ENCODE measurements around the gene ASCC3.

Gene ASCC3

DNA sequence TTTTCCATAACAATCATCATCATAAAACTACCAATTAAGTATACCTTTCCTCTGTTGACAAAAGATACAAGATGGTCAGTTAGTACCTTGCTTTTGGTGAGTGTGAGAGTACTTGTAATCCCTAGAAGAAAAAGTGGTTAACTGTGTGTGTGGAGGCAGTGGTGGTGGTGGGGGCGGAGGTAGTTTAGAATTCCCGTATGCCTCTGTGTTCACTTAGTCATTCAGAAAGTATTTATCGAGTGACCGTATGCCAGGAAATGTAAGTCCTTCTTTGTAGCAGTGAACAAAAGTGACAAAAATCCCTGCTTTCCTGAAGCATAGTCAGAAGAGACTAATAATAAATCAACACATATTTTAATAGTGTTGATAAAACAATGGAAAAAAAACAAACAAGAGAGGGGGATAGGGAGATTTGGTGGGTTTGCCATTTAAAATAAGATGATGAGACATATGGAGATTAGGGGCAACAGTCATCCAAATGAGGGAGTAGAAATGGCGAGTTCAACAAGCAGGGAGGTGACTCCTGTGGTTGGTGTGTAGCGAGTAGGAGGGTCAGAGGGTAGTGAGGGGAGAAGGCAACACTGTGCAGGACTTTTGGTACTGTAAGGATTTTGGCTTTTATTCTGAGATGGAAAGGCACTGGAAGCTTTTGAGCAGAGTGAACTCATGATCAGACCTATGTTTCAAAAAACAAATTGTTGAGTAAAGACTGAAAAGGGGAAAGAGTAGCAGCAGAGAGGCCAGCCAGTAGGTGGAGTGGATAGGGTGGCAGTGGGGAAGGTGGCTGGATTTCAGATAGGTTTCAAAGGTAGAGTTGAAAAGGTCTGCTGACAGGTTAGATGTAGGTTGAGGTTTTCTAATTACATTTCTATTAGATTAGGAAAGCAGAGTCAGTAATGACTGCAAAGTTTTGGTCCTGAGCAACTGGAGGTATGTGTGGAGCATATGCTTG is 376.1 kb downstream of the ASCC3 start:
- DNase-seq (ENCODE audit: low spot score), result peak; percentile 49

- no peak for DNase-seq (ENCODE audit: low spot score)
Observed at GRCh38 chr6:100503043-100503705, 378.0 kb downstream of the ASCC3 start.

- DNase-seq (ENCODE audit: low spot score), result no peak
Observed at GRCh38 chr6:100493206-100493888, 387.8 kb downstream of the ASCC3 start.

DNA sequence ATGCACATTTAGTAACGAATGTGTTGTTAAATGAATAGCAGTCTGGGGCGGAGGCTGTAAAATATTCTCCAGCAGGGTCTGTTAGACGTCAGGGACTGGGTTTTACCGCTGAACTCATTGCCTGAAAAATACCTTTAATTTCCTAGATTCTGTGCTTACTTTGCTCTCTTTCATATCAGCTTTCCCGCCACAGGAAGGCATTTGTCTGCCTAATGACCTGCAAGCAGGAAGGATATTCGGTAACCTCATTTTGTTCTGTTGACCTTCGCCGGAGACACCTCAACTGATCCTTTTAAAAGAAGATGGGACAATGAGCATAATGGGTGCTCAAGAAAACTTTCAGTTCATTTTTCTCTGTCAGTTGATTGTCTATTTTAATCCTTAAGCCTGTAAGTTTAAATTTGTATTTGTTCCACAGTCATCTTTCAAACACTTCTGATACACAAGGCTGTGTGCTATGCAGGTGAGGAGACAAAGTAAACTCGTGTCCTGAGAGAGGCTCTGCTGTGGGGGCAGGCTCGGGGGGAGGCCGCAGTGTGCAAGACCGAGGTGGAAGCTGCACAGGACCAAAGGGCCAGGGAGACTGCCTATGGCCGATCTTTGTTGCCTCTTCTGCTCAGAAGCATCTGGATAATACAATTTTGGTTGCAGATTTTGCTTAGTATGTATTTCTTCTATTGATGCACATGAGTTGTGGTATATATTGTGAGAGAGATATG is 389.0 kb downstream of the ASCC3 start:
- DNase-seq (ENCODE audit: low spot score), result no peak

DNA sequence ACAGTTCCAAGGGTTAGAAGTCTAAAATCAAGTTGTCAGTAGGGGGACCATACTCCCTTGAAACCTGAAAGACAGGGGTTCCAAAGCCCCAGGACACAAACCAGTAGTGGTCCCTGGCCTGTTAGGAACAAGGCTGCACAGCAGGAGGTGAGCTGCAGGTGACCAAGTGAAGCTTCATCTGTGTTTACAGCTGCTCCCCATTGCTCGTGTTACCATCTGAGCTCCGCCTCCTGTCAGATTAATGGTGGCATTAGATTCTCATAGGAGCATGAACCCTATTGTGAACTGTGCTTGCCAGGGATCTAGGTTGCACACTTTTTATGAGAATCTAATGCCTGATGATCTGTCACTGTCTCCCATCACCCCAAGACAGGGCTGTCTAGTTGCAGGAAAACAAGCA is 391.1 kb downstream of the ASCC3 start:
- no peak for DNase-seq (ENCODE audit: low spot score)

DNA sequence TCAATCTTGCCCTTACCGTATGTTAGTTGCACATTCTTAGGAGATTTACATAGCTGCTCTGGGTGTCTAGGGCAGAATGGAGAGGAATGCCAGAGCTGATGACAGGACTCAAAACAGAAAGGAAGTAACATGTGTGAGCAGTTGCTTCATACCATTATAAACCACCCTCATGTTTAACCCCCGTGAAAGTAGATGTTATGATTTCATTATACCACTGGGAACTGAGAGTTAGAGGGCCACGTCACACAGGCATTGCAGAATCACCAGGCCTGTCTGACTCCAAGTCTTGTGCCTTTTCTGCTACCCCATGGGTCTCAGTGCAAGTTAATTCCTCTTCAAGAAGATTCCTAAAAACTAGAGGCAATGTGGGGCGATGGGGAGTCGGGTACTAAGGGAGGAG is 392.9 kb downstream of the ASCC3 start:
- DNase-seq (ENCODE audit: low spot score), result no peak

GRCh38 chr6:100487638-100488037 is 393.5 kb downstream of the ASCC3 start:
- DNase-seq (ENCODE audit: low spot score), result no peak

- DNase-seq (ENCODE audit: low spot score), result no peak
Observed at GRCh38 chr6:100485268-100485667, 395.9 kb downstream of the ASCC3 start.

DNA sequence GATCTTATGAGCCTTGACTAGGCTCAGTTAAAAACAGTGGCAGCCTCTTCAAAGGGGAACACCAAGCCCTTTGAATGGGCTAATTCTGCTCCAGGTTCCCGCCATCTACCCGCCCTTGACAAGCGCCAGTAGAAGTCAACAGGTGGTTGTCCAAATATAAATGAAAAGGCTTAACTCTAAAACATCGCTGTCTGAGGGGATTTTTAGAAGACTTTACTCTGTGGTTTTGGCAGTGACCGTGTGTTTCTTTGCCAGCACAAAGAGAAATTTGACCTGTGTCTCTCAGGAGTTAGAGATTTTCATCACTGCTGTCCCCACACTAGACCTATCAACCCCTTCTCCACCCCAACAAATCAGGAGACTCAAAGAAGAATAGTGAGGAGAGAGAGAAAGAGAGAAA is 396.7 kb downstream of the ASCC3 start:
- no peak for DNase-seq (ENCODE audit: low spot score)

DNA sequence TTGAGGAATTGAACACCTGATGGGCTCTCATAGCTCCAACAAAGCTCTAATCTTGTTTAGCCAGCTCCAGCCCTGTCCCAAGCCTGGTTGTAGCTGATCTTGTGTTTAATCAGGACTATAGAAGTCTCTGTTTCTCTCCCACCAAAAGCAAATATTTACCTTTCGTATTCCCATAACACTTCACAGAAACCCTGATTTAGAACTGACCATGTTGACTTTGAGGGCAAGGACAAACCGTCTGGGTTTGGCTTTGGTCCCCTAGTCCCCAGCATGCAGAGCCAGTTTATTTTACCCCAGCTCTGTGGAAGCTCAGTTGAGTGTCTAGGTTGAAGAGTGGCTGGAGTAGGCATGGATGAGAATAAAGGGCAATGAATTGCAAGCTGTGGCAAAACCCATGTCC is 398.4 kb downstream of the ASCC3 start:
- no peak for DNase-seq (ENCODE audit: low spot score)

DNA sequence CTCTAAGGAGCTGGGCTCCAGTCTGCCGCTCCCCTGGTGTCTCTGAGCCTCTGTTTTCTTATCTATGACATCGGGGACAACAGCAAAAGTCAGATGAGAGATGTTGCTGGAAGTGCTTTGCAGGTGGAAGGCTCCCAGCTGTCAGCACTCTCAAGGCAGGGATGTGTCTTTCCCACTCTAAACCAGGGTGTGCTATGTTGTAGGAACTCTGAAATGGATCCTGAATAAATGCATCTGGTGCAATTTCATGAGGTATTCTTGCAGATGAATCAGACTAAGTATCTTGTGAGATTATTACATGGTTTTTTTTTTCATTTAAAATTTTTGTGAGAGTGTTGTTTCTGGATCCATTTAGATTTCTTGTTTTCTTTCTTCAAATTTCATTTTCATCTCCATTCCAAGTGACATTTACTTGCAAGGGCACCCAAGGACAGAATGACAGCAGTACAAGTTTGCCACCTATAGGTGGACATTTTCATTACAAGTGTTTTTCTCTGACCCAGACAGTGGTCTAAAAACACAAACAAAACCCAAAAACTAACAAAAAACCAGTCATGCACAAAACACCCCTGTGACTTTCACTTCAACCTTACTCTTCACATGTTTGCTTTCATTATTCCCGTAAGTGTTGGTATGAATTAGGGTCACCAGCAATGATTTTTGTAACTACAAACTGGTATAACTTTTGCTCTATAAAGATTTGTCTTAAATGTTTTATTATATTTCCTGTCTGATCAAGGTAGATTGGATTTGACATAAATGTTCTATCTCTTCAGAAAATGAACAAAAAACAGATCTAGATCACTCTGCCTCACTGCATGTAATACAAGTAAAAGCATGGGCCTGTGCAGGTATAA is 401.7 kb downstream of the ASCC3 start:
- peak; percentile 54 for DNase-seq (ENCODE audit: low spot score)

DNA sequence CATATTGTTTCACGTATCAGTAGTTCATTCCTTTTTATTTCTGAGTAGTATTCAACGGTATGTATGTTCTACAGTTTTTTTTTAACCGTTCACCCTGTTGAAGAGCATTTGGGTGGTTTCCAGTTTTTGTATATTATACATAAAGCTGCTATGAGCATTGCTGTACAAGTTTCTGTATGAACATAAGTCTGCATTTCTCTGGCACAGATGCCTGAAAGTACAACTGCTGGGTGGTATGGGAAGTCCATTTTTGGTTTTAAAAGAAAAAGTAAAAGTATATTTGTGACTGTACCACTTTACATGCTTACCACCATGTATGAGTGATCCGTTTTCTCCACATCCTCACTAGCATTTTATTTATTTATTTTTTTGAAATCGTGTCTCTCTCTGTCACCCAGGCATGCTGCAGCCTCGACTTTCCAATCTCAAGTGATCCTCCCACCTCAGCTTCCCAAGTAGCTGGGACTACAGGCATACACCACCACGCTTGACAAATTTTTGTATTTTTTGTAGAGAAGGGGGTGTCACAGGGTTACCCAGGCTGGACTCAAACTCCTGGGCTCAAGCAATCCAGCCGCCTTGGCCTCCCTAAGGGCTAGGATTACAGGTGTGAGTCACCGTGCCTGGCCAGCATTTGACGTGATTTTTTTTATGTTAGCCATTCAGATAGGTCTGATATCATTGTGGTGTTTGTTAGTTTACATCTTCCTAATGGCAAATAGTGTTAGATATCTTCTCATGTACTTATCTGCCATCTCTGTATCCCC is 405.4 kb downstream of the ASCC3 start:
- no peak for DNase-seq (ENCODE audit: low spot score)

- DNase-seq (ENCODE audit: low spot score), result no peak
Observed at GRCh38 chr6:100473182-100473581, 407.9 kb downstream of the ASCC3 start.

- no peak for DNase-seq (ENCODE audit: low spot score)
Observed at GRCh38 chr6:100472674-100473073, 408.5 kb downstream of the ASCC3 start.

- peak; percentile 12 for DNase-seq (ENCODE audit: low spot score)
Observed at GRCh38 chr6:100470422-100471120, 410.6 kb downstream of the ASCC3 start.

- DNase-seq (ENCODE audit: low spot score), result no peak
Observed at GRCh38 chr6:100469101-100469859, 411.8 kb downstream of the ASCC3 start.

GRCh38 chr6:100468016-100468622 is 413.0 kb downstream of the ASCC3 start:
- DNase-seq (ENCODE audit: low spot score), result no peak

Measured in AG08395 (cell line).